HG02981 (cell line): ENCODE data around the gene JPH2.
"Not testable (repeated sequence)": the region's sequence is repeated elsewhere in the genome, so short reads cannot be mapped to it uniquely, and the experiment has no call there.

Experiments
- ATAC-seq: cut with Tn5 transposase; IDR thresholded peaks from one replicate; pipeline ENCODE4 v1.9.1; 2021; ENCODE audit warnings: mild to moderate bottlenecking, moderate library complexity; ENCODE audit not compliant: unreplicated experiment

Gene JPH2

GRCh38 chr20:44187054-44187771, at the start of gene JPH2:
Gene JPH2 (minus strand): TSS chr20:44187188. CDS start chr20:44186705, 483 bp downstream.
- ATAC-seq, result no peak

GRCh38 chr20:44235702-44236101, 48.7 kb upstream of the JPH2 start:
- no peak for ATAC-seq

- ATAC-seq, result no peak
Observed at GRCh38 chr20:44234566-44235317, 47.8 kb upstream of the JPH2 start.

DNA sequence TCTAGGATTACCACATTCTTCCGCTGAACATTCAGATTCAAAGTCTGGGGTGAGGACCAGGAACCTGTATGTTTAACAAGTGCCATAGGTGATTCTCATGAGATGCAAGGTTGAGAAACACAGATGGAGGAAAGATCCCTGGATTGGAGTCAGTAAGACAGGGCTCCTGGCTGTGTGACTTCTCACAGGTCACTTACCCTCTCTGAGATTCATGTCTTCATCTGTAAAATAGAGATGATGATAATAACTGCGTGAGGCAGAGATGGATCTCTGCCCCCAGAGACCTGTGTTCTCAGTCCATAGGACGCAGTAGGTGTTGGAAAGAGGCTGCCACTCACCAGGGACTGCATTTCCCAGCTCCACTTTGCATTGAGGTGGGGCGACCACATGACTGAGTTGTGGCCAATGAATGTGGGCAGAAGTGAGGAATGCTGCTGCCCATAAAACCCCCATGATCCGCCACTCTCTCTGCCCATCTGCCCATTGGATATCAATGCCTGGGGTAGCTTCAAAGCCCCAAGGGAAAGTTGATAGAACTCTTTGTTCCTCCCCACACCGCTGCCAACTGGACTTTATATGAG, 46.5 kb upstream of the JPH2 start:
- ATAC-seq, result no peak

DNA sequence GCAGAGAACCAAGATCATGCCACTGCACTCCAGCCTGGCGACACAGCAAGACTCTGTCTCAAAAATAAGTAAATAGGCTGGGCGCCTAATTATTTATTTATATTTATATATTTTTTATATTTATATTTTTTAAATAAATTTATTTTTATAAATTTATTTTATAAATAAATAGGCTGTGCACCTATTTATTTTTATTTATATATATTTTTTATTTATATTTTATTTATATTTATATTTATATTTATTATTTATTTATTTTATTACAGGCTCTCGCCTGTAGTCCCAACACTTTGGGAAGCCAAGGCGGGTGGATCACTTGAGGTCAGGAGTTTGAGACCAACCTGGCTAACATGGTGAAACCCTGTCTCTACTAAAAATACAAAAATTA, 45.5 kb upstream of the JPH2 start:
- not testable (repeated sequence) for ATAC-seq

GRCh38 chr20:44231713-44232468, 44.9 kb upstream of the JPH2 start:
- no peak for ATAC-seq

- no peak for ATAC-seq
Observed at GRCh38 chr20:44231193-44231592, 44.2 kb upstream of the JPH2 start.

- no peak for ATAC-seq
Observed at GRCh38 chr20:44228465-44229258, 41.7 kb upstream of the JPH2 start.

GRCh38 chr20:44224637-44225036, 37.6 kb upstream of the JPH2 start:
- ATAC-seq, result no peak

DNA sequence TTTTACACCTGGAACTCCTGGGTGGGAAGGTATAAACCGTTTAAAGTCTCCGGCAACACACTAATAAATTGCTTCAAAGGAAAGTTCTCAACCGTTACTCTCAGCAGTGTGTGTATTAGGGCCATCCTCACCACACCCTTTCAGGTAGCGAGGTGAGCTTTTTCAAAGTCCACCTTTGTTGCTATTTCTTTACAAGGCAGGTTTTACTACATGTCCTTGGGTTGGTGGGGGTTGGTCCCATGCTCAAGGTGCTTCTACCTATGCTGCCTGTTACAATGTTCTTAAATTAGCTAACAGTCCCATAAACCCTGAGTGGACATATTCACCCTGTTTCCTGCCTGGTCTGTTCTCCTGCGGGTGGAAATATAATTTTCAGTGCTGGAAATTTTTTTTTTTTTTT, 36.7 kb upstream of the JPH2 start:
- no peak for ATAC-seq

GRCh38 chr20:44222633-44223368, 35.8 kb upstream of the JPH2 start:
- ATAC-seq, result no peak

- ATAC-seq, result no peak
Observed at GRCh38 chr20:44222027-44222426, 35.0 kb upstream of the JPH2 start.

- no peak for ATAC-seq
Observed at GRCh38 chr20:44221368-44221954, 34.5 kb upstream of the JPH2 start.

DNA sequence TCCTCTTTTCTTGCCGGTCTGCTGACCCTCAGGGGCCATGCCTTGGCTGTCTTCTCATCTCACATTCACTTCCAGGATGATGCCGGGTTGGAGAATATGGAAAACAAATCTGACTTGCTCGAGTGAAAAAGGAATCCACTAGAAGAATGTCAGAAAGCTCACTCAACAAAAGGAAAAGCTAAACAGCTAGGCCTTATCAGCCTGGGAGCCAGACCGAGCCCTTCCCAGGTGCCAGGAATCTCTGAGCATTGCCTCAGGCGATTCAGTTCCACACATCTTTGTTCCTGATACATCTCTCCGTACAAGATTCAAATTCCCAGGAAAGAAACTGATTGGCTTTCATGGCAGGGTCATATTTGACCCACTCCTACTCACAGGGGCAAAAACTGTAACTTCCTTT, 32.8 kb upstream of the JPH2 start:
- ATAC-seq, result no peak

GRCh38 chr20:44219170-44219730, 32.3 kb upstream of the JPH2 start:
- ATAC-seq, result no peak

DNA sequence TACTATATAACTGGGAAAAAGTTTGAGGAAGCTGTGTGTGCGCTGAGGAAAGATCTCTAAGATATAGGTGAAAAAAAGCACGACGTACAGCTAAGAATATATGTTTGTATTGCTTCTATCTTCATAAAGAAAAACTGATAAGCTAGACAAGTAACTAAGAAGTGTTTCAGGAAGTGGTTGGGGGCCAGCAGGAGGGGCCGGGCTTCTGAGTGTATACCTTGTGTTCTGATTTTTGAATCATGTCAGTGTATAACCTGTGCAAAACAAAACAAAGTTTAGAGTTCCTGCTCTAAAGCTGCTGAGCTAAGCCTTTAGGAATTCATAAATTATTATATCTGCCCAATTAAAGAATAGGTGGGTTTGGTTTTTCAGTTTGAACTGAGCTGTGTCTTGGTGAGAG, 31.5 kb upstream of the JPH2 start:
- ATAC-seq, result no peak

- no peak for ATAC-seq
Observed at GRCh38 chr20:44217342-44218092, 30.5 kb upstream of the JPH2 start.

- ATAC-seq, result no peak
Observed at GRCh38 chr20:44215125-44215524, 28.1 kb upstream of the JPH2 start.
